Ovary (tissue), 9 donors: ENCODE results near the gene GRAMD1B. TPM values are rescaled to one million over a fixed set of nuclear protein-coding genes. Genes with fewer than 3 reads are reported as not detected.
"Not testable (repeated sequence)": the region's sequence is repeated elsewhere in the genome, so short reads cannot be mapped to it uniquely, and the experiment has no call there.

Experiments used
- DNase-seq, 5 donors: peaks; one replicate each; pipeline ENCODE4 v3.0.0-alpha.2; 2019 to 2020
- H3K27ac ChIP-seq, 2 donors: fragments of 200-600 bp; one replicate each; pipeline versions ENCODE4 v1.5.1 to v1.8.0; 2019 to 2022
- H3K27me3 ChIP-seq: fragments of 200-600 bp; one replicate; pipeline ENCODE4 v1.8.0; 2022
- H3K36me3 ChIP-seq: fragments of 200-600 bp; sonication (generic); one replicate; pipeline ENCODE4 v1.5.1; 2019
- H3K4me1 ChIP-seq: one replicate; pipeline ENCODE4 v1.8.1; 2013; ENCODE audit warnings: mild to moderate bottlenecking, moderate library complexity; ENCODE audit not compliant: insufficient read depth
- H3K4me3 ChIP-seq: fragments of 200-600 bp; sonication (generic); one replicate; pipeline ENCODE4 v1.5.1; 2017
- H3K9me3 ChIP-seq, 2 donors: fragments of 200-600 bp in 1 of 2; sonication (generic) in 1 of 2; one replicate each; pipeline versions ENCODE4 v1.5.1 to v1.8.1; 2013 to 2019; ENCODE audit warnings: mild to moderate bottlenecking in 1 of 2, moderate library complexity in 1 of 2
- CTCF ChIP-seq, 3 donors: fragments of 450-650 bp in 2 of 3; fragments of 200-600 bp in 1 of 3; IDR thresholded peaks; one replicate each; pipeline versions ENCODE4 v1.5.1 to v1.8.0; 2016 to 2022; ENCODE audit warnings: antibody characterized with exemption in 3 of 3, mild to moderate bottlenecking in 1 of 3
- EP300 ChIP-seq: sonication (generic); formaldehyde crosslinking; IDR thresholded peaks from one replicate; pipeline ENCODE4 v1.6.1; 2017; ENCODE audit warnings: antibody characterized with exemption
- POLR2A ChIP-seq: fragments of 450-650 bp; IDR thresholded peaks from one replicate; pipeline ENCODE4 v1.6.1; 2017; ENCODE audit warnings: antibody characterized with exemption, mild to moderate bottlenecking, moderate library complexity
- WGBS, 3 donors: extraction: QIAGEN DNeasy Blood & Tissue Kit in 1 of 3; methylation state at CpG; one replicate each; pipeline versions ENCODE4 v1.1.5 to v1.1.7; 2013 to 2017; 5-methylcytosine and 5-hydroxymethylcytosine counted together
- intact Hi-C, 4 donors: fragments of 100-400 bp; cut with DNase I; formaldehyde crosslinking; loops; one replicate each; pipeline versions ENCODE4 v1.11.0 to v1.15.1; 2022 to 2023
- polyA plus RNA-seq, 2 donors: library from polyadenylated mRNA; stranded (reverse); fragments of 200-250 nt in 1 of 2; fragments of 350-450 nt in 1 of 2; fragmentation: Illumina TruSeq in 1 of 2; extraction: RNeasy Lipid Tissue Mini Kit (QIAGEN cat#74804) in 1 of 2; gene quantifications; one replicate each; pipeline ENCODE4 v1.2.3, GENCODE V29; 2013 to 2014
- total RNA-seq, 7 donors: library from RNA; depleted of rRNA in 2 of 7; stranded (reverse); fragments of >200 nt in 2 of 7; fragmentation: NEBNext Ultra II Directional in 3 of 7; extraction: Animal tissue kit (Norgen Biotek cat#: 25700) in 3 of 7; gene quantifications; one replicate each; pipeline versions ENCODE4 v1.1.0 to v1.2.4, GENCODE V29; 2016 to 2023
- donor health status: DM: no; HTN: no; CAD: no; lungs with moderate emphysema.
- donor health status: DM: no; HTN: no; CAD: no.
- donor health status: Bipolar disorder and iron deficiency.
- donor health status: DM: yes; HTN: yes; CAD: no.
- donor health status: DM: no; HTN: no; CAD: no.
- donor health status: DM: yes; HTN: yes; CAD: no.

Gene GRAMD1B
- total and polyA plus RNA-seq, 9 donors, result 10.8 to 185 (median 25.4) TPM

- intact Hi-C loops, result no loop called here
- no peak overlapping the region for H3K4me3 ChIP-seq
- no peak for DNase-seq
- no peaks in the 10 kb centered on the region for H3K9me3 ChIP-seq
- WGBS, 3 donors, result 92 to 97% (median 92%) methylated on average over 1 of the region's 1 CpG
- no peaks in the 10 kb centered on the region for H3K36me3 ChIP-seq
- no peak overlapping the region for H3K27ac ChIP-seq
- H3K27me3 ChIP-seq, result no peaks in the 10 kb centered on the region
- TF ChIP-seq CTCF (IDR thresholded peaks at IDR 0.05) (no peak), EP300 (no peak), POLR2A (no peak)
- H3K4me1 ChIP-seq, result peaks cover 14% of the 10 kb centered on the region
These were observed 22.7 kb downstream of the GRAMD1B start for GRCh38 chr11:123452794-123453193.

- Histone ChIP-seq H3K27me3 (no peaks in the 10 kb centered on the region), H3K9me3 (no peaks in the 10 kb centered on the region), H3K36me3 (no peaks in the 10 kb centered on the region), H3K4me3 (no peak overlapping the region), H3K27ac (no peak overlapping the region), H3K4me1 (peaks cover 15% of the 10 kb centered on the region)
- intact Hi-C loops, result no loop called here
- DNase-seq, result no peak
- WGBS, 3 donors, result 84 to 87% (median 85%) methylated on average over 7 of the region's 7 CpGs
- no peak for TF ChIP-seq EP300
- TF ChIP-seq CTCF (IDR thresholded peaks at IDR 0.05), result no peak
- TF ChIP-seq POLR2A, result no peak
These were observed 24.1 kb downstream of the GRAMD1B start for GRCh38 chr11:123454060-123454651.

GRCh38 chr11:123454796-123455195 lies 24.7 kb downstream of the GRAMD1B start:
- H3K27me3 ChIP-seq, result no peaks in the 10 kb centered on the region
- H3K36me3 ChIP-seq, result no peaks in the 10 kb centered on the region
- no peak overlapping the region for H3K4me3 ChIP-seq
- H3K4me1 ChIP-seq, result peaks cover 14% of the 10 kb centered on the region
- H3K27ac ChIP-seq, result no peak overlapping the region
- H3K9me3 ChIP-seq, result no peaks in the 10 kb centered on the region
- no peak for DNase-seq
- no peak for TF ChIP-seq EP300
- no peak for TF ChIP-seq CTCF (IDR thresholded peaks at IDR 0.05)
- TF ChIP-seq POLR2A, result no peak
- intact Hi-C loops, result no loop called here

GRCh38 chr11:123456448-123456847 lies 26.4 kb downstream of the GRAMD1B start:
- DNase-seq, H3K9me3 ChIP-seq, H3K27me3 ChIP-seq, H3K4me1 ChIP-seq, intact Hi-C loops, H3K27ac ChIP-seq, H3K36me3 ChIP-seq, H3K4me3 ChIP-seq: not testable (repeated sequence)
- WGBS, 3 donors, result 79 to 95% (median 94%) methylated on average over 5 of the region's 5 CpGs

- TF ChIP-seq CTCF (IDR thresholded peaks at IDR 0.05) (no peak), EP300 (peak; percentile 29), POLR2A (no peak)
- H3K27ac ChIP-seq, result no peak overlapping the region
- intact Hi-C loops, result no loop called here
- no peaks in the 10 kb centered on the region for H3K27me3 ChIP-seq
- peaks cover 4% of the 10 kb centered on the region for H3K4me1 ChIP-seq
- no peaks in the 10 kb centered on the region for H3K36me3 ChIP-seq
- 47 to 55% (median 55%) methylated on average over 8 of the region's 8 CpGs for WGBS, 3 donors
- H3K4me3 ChIP-seq, result no peak overlapping the region
- H3K9me3 ChIP-seq, result no peaks in the 10 kb centered on the region
- peak in 2 of 5 donors; percentile 39 to 43 for DNase-seq
These were observed 27.2 kb downstream of the GRAMD1B start for GRCh38 chr11:123457187-123457770.
